GM21619 (cell line): Measurements from ENCODE around the gene CDH11.

Experiments used
- ATAC-seq: cut with Tn5 transposase; IDR thresholded peaks from one replicate; pipeline ENCODE4 v1.9.1; 2021; ENCODE audit not compliant: unreplicated experiment

Gene CDH11

DNA sequence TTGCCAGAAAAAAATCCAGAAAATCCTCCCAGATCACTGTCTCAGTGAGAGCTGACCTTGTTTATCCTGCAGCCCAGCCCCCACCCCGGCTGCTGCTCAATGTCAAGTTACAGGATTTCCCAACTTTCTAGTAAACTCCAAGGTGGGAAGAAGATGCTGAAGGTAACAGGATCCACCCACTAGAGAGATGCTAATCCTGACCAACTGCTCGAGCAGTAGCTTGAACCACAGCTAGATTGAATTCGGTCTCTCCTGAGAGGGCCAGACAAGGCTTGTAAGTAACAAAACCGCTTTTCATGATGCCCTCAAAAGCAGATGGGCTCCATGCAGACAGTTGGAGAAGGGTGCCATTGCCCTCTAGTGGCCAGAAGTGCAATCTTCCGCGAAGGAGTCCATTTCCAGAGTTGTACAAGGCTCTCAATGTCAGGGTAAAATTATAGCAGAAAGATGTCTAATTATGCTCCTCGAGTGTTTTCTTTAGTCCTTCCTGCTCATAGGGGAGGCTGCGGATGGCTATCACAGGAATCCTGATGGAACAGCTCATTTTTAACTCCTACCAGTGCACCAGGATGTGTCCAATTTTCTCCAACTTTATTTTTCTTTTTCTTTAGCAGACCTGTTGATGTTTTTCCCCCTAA, 3.9 kb downstream of the CDH11 start:
- peak; percentile 81 for ATAC-seq

GRCh38 chr16:65116818-65117430, 4.9 kb downstream of the CDH11 start:
- no peak for ATAC-seq

- ATAC-seq: no peak
These were observed 5.6 kb downstream of the CDH11 start for GRCh38 chr16:65116216-65116615.

DNA sequence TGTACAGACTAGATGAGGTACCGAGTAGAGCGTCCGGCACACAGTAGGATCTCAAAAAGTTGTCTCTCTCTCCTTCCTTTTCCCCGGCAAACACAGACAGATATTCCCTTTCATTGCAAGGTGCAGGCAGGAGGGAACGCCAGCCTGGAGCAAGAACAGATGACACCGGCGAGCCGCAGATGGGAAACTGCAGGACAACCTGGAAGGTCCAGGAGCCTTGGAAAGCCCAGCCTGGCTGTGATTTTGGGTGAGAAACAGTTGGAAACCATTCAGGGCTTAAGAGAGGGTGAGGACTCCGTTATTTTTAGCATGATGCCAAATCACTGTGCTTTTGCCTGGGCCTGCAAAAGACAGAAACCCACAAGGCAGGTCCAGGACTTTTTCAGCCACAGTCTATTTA, 7.3 kb downstream of the CDH11 start:
- ATAC-seq: no peak

DNA sequence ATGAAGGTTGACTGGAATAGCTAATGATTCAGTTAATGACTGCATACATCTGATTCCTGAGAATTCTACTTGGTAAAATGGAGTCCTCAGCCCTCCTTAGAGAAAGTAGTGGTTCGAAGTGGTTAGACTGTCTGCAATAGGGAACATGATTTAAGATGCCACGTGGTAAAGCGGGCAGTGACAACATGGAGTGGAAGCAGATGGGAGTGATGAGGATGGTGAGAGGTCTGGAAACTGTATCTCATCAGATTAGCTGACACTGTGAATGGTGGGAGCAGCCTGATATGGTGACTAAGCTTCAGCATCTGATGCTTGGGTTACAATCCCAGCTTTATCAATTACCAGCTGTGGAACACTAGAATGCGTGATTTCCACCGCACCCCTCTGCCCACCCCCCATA, 8.4 kb downstream of the CDH11 start:
- no peak for ATAC-seq

DNA sequence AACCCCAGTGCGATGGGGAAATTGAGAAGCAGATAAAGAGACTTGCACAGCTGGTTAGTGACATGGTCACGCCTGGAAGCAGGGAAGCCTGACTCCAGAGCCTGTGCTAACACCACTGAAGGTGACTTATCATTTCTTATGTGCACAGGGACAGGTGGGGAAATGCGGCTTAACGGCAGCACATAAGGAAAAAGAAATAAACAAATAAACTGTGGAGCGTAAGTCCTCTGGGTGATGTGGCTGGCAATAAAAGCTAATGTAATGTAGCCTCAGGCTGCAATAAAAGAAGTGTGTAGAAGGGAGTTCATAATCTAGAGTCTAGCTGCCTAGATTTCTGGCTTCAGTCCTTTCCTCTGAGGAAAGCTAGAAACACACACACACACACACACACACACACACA, 10.6 kb downstream of the CDH11 start:
- ATAC-seq: no peak

DNA sequence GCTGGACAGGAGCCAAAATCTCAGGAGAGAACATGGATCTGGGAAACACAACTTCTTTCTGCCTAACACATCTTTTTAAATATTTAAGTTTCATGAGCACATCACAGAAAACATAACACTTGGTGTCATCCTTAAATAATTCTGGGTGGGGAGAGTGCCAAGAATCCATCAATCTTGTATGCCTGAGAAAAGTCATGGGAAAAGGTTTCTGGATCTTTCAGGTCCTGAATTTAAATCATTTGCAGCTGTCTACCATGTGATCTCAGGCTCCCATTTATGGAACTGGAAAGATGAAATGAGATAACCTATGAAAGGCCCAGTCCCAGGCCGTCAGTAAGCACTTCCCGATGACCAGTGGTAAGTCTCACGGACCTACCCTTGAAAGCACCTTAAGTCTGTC, 15.1 kb downstream of the CDH11 start:
- ATAC-seq: no peak

DNA sequence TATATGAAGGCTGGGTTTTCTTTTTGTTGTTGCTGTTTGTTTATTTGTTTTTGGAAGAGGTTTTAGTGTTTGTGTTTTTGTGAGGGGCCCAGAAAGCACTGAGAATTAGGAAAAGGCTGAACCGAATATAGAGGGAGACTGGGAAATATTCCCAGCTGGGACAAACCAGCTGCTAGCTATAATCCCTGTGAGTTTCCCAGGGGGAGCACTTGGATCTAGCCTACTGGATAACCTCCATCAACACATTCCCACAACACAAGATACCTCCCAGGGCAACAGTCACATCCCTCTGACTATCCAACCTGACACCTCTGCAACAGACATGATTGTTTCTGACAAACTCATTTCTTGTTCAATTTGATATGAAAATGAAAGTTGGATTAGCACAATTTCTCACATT, 16.7 kb downstream of the CDH11 start:
- no peak for ATAC-seq

- ATAC-seq: no peak
These were observed 17.4 kb downstream of the CDH11 start for GRCh38 chr16:65104471-65104870.

- ATAC-seq: no peak
These were observed 19.5 kb downstream of the CDH11 start for GRCh38 chr16:65102326-65102725.

DNA sequence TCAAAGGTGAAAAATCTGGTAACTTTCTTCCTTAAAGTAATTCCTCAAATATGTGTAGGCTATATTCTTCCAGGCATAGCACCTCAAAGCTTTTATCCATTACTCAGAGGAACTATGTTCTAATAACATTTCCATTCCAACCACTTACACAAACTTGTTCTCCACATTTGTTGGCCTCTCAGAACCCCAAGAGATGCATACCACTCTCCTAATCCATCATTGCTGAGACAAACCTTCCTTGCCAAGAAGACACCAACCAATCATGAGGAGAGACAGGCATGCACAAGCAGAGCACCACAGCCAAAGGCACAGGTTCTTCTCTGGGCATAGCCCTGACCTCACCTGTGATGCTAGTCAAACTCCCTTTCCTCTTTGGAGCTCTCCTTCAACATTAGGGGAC, 20.9 kb downstream of the CDH11 start:
- no peak for ATAC-seq

DNA sequence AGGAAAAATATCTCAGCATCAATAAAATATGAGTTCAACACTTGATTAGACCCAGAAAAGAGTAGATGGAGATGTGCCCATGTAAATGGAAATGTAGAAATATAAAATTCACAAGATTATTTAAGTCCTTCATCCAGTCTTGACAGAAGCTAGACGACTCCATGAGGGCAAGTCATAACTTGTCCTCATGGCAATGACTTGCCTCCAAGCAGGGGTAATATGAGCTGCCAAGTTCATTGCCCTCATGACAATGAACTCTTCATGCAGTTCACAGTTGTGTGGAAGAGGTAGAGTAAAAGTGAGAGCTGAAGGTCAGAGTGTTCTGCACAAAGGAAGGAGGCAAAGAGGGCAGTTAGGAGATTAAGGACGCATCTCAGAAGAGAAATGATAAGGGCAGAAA, 22.3 kb downstream of the CDH11 start:
- ATAC-seq: no peak

- no peak for ATAC-seq
These were observed 22.9 kb downstream of the CDH11 start for GRCh38 chr16:65098916-65099315.

DNA sequence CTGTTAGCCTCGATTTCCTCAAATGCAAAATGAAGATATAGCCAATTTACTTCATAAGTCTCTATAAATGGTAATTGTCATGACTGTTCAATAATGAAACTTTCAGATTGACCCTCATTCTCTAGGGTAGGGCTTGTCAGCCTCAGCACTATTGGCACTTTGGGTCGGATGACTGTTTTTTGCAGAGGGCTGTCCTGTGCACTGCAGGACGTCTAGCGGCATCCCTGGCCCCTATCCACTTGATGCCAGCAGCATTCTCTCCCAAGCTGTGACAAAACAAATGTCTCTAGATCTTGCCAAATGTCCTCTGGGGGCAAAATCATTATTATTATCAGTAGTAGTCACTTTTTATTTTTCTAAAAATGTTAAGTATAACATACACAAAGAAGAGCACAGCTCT, 24.6 kb downstream of the CDH11 start:
- no peak for ATAC-seq

DNA sequence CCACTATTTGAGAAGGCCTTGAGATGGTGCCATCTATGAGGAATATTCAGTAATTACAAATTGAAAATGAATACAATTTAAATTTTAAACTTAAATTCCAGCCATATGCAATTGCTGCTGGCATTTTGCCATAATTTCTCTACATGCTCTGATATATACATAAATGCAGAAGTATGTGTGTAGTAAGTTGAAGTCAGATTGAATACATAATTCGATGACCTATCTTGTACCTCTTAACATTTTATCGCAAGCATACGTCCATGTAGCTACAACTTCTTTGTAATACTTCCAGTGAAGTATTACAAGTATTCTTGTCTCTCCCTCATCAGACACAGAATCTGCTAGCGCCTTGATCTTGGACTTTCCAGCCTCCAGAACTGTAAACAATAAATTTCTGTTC, 26.0 kb downstream of the CDH11 start:
- ATAC-seq: no peak

DNA sequence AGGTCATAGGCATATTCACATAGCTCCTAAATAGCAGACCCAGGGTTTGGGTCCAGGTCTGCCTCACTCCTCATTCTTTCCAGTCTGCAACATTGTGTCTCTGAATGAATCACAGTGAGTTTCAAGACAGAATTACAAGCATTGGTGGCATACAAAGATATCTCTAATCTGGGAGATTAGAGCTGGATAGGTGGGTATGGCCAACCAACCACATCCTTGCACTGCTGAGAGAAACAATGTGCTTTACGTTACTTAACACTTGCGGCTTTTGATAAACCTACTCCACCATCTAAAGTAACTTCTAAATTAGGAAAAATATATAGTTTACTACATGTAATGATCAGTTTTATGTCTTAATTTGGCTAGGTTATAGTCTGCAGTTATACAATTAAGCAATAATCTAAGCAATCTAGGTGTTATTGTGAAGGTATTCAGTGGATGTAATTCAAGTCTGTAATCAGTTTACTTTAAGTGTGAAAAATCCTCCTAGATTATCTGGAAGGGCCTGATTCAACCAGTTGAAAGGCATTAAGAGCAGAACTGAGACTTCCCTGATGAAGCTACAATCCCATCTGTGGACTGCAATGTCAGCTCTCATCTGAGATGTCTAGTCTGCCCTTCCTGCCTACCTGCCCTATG, 26.7 kb downstream of the CDH11 start:
- ATAC-seq: no peak

GRCh38 chr16:65094009-65094408, 27.9 kb downstream of the CDH11 start:
- no peak for ATAC-seq

DNA sequence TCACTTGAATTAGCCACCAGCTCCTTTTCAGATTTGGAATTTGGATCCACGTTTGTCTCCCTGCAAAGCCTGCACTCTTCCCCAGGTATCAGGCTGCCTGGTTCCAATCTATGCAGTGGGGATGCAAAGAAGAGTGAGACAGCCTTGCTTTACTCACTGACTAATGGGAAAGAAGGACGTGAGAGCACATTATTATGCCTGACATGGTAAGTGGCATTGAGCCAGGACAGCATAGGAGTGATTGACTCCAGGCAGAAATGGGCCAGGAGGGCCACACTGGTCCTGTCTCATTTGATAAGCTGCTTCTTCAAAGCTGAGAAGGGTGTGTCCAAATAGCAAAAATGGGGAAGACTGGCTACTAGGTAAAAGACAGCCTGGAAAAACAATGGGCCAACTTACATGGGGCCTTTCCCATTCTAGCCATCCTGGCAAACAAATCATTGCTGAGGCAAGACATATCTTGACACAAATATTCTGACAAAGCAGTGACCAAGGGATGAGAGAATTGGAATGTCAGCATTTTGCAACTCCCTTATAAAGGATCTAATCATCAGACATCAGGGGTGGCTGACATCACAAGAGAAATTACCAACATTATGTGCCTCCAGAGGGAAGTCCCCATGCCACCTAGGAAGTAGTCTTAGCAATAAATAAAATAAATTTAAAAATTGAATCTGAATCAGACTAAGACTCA, 38.6 kb downstream of the CDH11 start:
- ATAC-seq: no peak

- no peak for ATAC-seq
These were observed 42.3 kb downstream of the CDH11 start for GRCh38 chr16:65079549-65079948.

DNA sequence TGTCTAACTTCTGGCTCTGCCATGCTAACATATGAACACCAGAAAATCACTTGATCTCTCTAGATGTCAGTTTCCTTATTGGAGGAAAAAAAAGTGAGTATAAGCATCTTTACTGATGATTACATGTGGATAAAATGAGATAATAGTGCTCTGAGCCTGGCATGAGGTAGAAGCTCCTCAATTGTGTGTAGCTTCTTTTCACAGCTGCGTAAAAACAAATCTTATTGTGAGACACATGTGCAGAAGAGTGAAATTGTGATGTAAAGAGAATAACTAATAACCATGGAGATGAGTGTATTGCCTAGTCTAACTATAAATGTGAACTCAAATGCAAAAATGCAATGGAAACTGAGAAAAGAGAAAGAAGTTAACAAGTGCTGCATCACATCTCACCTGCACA, 44.7 kb downstream of the CDH11 start:
- no peak for ATAC-seq

DNA sequence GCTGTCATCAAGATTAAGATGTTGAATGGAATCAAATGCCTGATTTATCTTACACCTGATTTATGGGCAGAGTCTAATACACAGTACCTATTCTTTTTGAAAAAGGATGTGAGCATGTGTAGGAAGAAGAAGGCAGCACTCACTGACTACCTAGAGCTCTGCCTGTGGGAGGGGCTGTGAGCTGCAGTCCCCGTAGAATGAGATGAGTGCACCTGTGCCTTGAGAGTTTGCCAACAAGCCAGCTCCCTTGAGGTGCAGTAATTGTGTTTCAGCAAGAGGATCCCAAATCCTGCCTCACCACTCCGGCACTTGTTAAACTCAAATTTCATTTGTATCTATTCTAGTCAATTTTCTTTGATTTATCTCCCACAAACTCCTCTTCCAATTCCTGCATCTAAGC, 46.0 kb downstream of the CDH11 start:
- no peak for ATAC-seq
